Panc1 (cell line): ENCODE results near the gene SERPINB2. TPM values are rescaled to one million over a fixed set of nuclear protein-coding genes. Genes with fewer than 3 reads are reported as not detected.

ENCODE experiments used
- ATAC-seq: fragments of 200-7000 bp; cut with Tn5 transposase; 2 replicates; pipeline ENCODE4 v1.9.1; 2020; ENCODE audit warnings: mild to moderate bottlenecking, moderate library complexity
- BruUV-seq: library from RNA; stranded (reverse); fragments of 400-500 nt; replicated peaks from 2 replicates; lab custom pipeline; 2021; lab: Mats Ljungman, UMichigan
- CTCF ChIA-PET: fragments of 300-600 bp; sonication (Branson Sonifier 250); formaldehyde crosslinking; loops from one replicate; lab custom pipeline; 2022; ENCODE audit warnings: antibody characterized with exemption; lab: Charles Lee
- POLR2A ChIA-PET: fragments of 300-600 bp; sonication (Branson Sonifier 250); formaldehyde crosslinking; loops from one replicate; lab custom pipeline; 2022; ENCODE audit warnings: antibody characterized with exemption; lab: Charles Lee
- DNase-seq: peaks from one replicate; pipeline ENCODE4 v3.0.0-alpha.2; 2010; ENCODE audit warnings: low read depth, low spot score
- H3K27ac ChIP-seq: 2 replicates; pipeline ENCODE4 v1.5.1; 2011; ENCODE audit warnings: mild to moderate bottlenecking, low read length, inconsistent platforms
- H3K27me3 ChIP-seq: fragments of 200-500 bp; sonication (Bioruptor generic); 2 replicates; pipeline ENCODE4 v1.6.0; 2014; ENCODE audit warnings: low read length, inconsistent platforms; ENCODE audit not compliant: control insufficient read depth, insufficient read depth
- H3K36me3 ChIP-seq: fragments of 200-500 bp; sonication (Bioruptor generic); 2 replicates; pipeline ENCODE4 v1.5.1; 2014; ENCODE audit warnings: inconsistent platforms, mild to moderate bottlenecking, low read length, moderate library complexity; ENCODE audit not compliant: control insufficient read depth, insufficient read depth
- H3K4me1 ChIP-seq: 2 replicates; pipeline ENCODE4 v1.5.1; 2011; ENCODE audit warnings: inconsistent platforms, mild to moderate bottlenecking, low read length, moderate library complexity; ENCODE audit not compliant: control insufficient read depth, insufficient read depth
- H3K4me3 ChIP-seq, 2 experiments: 2 replicates each; pipeline ENCODE4 v1.5.1; 2011 to 2012; ENCODE audit warnings: low read depth in 2 of 2, low read length in 2 of 2, mild to moderate bottlenecking in 2 of 2, inconsistent platforms in 1 of 2, moderate library complexity in 1 of 2
- H3K9me3 ChIP-seq: fragments of 200-500 bp; sonication (Bioruptor generic); 2 replicates; pipeline ENCODE4 v1.5.1; 2014; ENCODE audit warnings: low read depth, mild to moderate bottlenecking, inconsistent platforms, low read length, moderate library complexity; ENCODE audit not compliant: control insufficient read depth, insufficient read depth
- POLR2AphosphoS5 ChIP-seq: IDR thresholded peaks from 2 replicates; pipeline ENCODE4 v1.6.1; 2012; ENCODE audit warnings: mild to moderate bottlenecking, low read depth, low read length, moderate library complexity
- SIN3A ChIP-seq: IDR thresholded peaks from 2 replicates; pipeline ENCODE4 v1.6.1; 2012; ENCODE audit warnings: low read depth, mild to moderate bottlenecking, low read length, moderate library complexity, borderline replicate concordance; ENCODE audit not compliant: insufficient read depth
- TCF7L2 ChIP-seq: IDR thresholded peaks from 2 replicates; pipeline ENCODE4 v1.6.1; 2011; ENCODE audit warnings: mild to moderate bottlenecking, low read depth, low read length, inconsistent platforms
- in situ Hi-C: cut with HindIII; loops from 2 replicates; pipeline ENCODE4 v1.10.0; 2016; ENCODE audit warnings: low sequenced_read_pairs, low pct_unique_long_range_greater_than_20kb
- intact Hi-C: fragments of 100-400 bp; cut with micrococcal nuclease; formaldehyde crosslinking; loops from one replicate; pipeline ENCODE4 v1.10.0; 2022; ENCODE audit not compliant: unreplicated experiment
- total RNA-seq: library from RNA; stranded (reverse); gene quantifications from one replicate; pipeline ENCODE4 v1.2.1, GENCODE V29; 2021; ENCODE audit not compliant: unreplicated experiment
- TF ChIP-seq, protein P1 (sequence below), 2 experiments: IDR thresholded peaks; 2 replicates each; pipeline ENCODE4 v1.6.1; 2011 to 2012; ENCODE audit warnings: low read depth in 2 of 2, control low read depth in 1 of 2, low read length in 1 of 2, mild to moderate bottlenecking in 1 of 2, moderate library complexity in 1 of 2; ENCODE audit not compliant: insufficient read depth in 1 of 2
- TF ChIP-seq, protein P2 (sequence below): fragments of 450-650 bp; IDR thresholded peaks from 2 replicates; pipeline ENCODE4 v1.5.1; 2017; ENCODE audit warnings: mild to moderate bottlenecking

SERPINB2 gene
- total RNA-seq, 1 experiment from 2014 or later = not detected

DNA sequence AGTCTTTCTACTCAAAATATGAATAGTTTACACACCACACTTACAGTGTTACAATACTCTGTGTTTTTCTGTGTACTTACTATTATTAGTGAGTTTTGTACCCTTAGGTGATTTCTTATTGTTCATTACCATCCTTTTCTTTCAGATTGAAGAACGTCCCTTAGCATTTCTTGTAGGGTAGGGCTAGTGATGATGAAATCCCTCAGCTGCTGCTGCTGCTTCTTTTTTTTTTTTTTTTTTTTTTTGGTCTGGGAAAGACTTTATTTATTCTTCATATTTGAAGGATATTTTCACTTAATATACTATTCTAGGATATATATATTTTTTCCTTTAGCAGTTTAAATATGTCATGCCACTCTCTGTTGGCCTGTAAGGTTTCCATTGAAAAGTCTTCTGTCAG is 29.0 kb upstream of the SERPINB2 start:
- Histone ChIP-seq H3K9me3 (no peaks in the 10 kb centered on the region), H3K27me3 (no peaks in the 10 kb centered on the region), H3K36me3 (no peaks in the 10 kb centered on the region), H3K27ac (no peak overlapping the region), H3K4me1 (no peaks in the 10 kb centered on the region), H3K4me3 (no peak overlapping the region)
- ChIA-PET CTCF (no interaction called here), POLR2A (no interaction called here)
- ATAC-seq = no peak
- intact Hi-C loops (no loop called here), in situ Hi-C loops (no loop called here)
- no TSS peak for BruUV-seq
- no peak for TF ChIP-seq TCF7L2
- TF ChIP-seq POLR2AphosphoS5 = no peak
- TF ChIP-seq, protein P1, sequence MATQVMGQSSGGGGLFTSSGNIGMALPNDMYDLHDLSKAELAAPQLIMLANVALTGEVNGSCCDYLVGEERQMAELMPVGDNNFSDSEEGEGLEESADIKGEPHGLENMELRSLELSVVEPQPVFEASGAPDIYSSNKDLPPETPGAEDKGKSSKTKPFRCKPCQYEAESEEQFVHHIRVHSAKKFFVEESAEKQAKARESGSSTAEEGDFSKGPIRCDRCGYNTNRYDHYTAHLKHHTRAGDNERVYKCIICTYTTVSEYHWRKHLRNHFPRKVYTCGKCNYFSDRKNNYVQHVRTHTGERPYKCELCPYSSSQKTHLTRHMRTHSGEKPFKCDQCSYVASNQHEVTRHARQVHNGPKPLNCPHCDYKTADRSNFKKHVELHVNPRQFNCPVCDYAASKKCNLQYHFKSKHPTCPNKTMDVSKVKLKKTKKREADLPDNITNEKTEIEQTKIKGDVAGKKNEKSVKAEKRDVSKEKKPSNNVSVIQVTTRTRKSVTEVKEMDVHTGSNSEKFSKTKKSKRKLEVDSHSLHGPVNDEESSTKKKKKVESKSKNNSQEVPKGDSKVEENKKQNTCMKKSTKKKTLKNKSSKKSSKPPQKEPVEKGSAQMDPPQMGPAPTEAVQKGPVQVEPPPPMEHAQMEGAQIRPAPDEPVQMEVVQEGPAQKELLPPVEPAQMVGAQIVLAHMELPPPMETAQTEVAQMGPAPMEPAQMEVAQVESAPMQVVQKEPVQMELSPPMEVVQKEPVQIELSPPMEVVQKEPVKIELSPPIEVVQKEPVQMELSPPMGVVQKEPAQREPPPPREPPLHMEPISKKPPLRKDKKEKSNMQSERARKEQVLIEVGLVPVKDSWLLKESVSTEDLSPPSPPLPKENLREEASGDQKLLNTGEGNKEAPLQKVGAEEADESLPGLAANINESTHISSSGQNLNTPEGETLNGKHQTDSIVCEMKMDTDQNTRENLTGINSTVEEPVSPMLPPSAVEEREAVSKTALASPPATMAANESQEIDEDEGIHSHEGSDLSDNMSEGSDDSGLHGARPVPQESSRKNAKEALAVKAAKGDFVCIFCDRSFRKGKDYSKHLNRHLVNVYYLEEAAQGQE (IDR thresholded peaks at IDR 0.05; ENCODE audit: insufficient read depth in 1 of 2, low read depth in 2 of 2, low read length in 1 of 2) = no peak
- TF ChIP-seq SIN3A = no peak
- TF ChIP-seq, protein P2, sequence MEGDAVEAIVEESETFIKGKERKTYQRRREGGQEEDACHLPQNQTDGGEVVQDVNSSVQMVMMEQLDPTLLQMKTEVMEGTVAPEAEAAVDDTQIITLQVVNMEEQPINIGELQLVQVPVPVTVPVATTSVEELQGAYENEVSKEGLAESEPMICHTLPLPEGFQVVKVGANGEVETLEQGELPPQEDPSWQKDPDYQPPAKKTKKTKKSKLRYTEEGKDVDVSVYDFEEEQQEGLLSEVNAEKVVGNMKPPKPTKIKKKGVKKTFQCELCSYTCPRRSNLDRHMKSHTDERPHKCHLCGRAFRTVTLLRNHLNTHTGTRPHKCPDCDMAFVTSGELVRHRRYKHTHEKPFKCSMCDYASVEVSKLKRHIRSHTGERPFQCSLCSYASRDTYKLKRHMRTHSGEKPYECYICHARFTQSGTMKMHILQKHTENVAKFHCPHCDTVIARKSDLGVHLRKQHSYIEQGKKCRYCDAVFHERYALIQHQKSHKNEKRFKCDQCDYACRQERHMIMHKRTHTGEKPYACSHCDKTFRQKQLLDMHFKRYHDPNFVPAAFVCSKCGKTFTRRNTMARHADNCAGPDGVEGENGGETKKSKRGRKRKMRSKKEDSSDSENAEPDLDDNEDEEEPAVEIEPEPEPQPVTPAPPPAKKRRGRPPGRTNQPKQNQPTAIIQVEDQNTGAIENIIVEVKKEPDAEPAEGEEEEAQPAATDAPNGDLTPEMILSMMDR = no peak
- no peak for DNase-seq

DNA sequence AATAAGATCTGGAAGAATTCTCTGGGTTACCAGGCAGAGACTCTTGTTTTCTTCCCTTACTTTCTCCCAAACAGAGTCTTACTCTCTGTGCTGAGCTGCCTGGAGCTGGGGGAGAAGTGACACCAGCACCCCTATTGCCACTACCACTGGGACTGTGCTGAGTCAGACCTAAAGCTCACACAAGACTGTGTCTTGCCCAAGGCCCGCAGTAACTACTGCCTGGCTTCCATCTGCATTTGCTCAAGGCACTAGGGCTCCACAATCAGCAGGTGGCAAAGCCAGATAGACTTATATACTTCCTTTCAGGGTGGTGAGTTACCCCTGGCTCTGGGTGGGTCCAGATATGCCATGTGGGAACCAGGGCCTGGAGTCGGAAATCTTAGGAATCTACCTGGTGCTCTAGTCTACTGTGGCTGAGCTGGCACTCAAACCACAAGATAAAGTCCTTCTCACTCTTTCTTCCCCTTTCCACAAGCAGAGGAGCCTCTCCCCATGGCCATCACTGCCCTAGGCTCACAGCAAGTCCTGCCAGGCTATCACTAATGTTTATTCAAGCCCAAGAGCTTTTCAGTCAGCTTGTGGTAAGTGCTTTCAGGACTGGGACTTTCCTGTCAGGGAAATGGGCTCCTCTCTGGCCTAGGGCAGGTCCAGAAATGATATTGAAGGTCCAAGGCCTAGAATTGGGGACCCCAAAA is 27.6 kb upstream of the SERPINB2 start:
- ChIA-PET CTCF (no interaction called here), POLR2A (no interaction called here)
- ATAC-seq (no peak), DNase-seq (no peak)
- no peaks in the 10 kb centered on the region for H3K36me3 ChIP-seq
- no peaks in the 10 kb centered on the region for H3K27me3 ChIP-seq
- no peaks in the 10 kb centered on the region for H3K9me3 ChIP-seq
- in situ Hi-C loops (no loop called here), intact Hi-C loops (no loop called here)
- no peak overlapping the region for H3K4me3 ChIP-seq
- no peak overlapping the region for H3K27ac ChIP-seq
- TF ChIP-seq, protein P1 (IDR thresholded peaks at IDR 0.05; ENCODE audit: insufficient read depth in 1 of 2, low read depth in 2 of 2, low read length in 1 of 2) = no peak
- TF ChIP-seq TCF7L2 = no peak
- TF ChIP-seq, protein P2 = no peak
- TF ChIP-seq POLR2AphosphoS5 = no peak
- no peak for TF ChIP-seq SIN3A
- BruUV-seq = no TSS peak
- H3K4me1 ChIP-seq = no peaks in the 10 kb centered on the region
